H1 (cell line): Measurements from ENCODE around the gene B3GALT6. TPM values are rescaled to one million over a fixed set of nuclear protein-coding genes. Genes with fewer than 3 reads are reported as not detected.

Experiments used
- EGR1 ChIP-seq: IDR thresholded peaks from 2 replicates; pipeline ENCODE4 v1.6.1; 2011; ENCODE audit warnings: low read depth, low read length, borderline replicate concordance
- GABPA ChIP-seq: IDR thresholded peaks from 2 replicates; pipeline ENCODE4 v1.6.1; 2011; ENCODE audit warnings: mild to moderate bottlenecking, low read length, moderate library complexity, borderline replicate concordance; ENCODE audit not compliant: insufficient read depth
- JUND ChIP-seq: IDR thresholded peaks from 2 replicates; pipeline ENCODE4 v1.6.1; 2011; ENCODE audit warnings: mild to moderate bottlenecking, improper control_type of control experiment, low read length
- KDM5A ChIP-seq: fragments of 200-600 bp; IDR thresholded peaks from 2 replicates; pipeline ENCODE4 v1.7.1; 2012; ENCODE audit warnings: mild to moderate bottlenecking, low read length, inconsistent platforms, mixed read lengths
- POU5F1 ChIP-seq: IDR thresholded peaks from 2 replicates; pipeline ENCODE4 v1.6.1; 2011; ENCODE audit warnings: low read depth, mild to moderate bottlenecking, low read length, moderate library complexity
- RAD21 ChIP-seq, 2 experiments: IDR thresholded peaks in 1 of 2; conservative IDR thresholded peaks in 1 of 2; 2 replicates each; pipeline ENCODE4 v1.6.1; 2011; ENCODE audit warnings: low read depth in 2 of 2, low read length in 2 of 2, improper control_type of control experiment in 1 of 2, inconsistent platforms in 1 of 2, mild to moderate bottlenecking in 1 of 2, moderate library complexity in 1 of 2
- SIRT6 ChIP-seq: IDR thresholded peaks from one replicate; pipeline ENCODE4 v1.7.1; 2012; ENCODE audit warnings: low read length, inconsistent platforms
- TAF7 ChIP-seq: optimal IDR thresholded peaks from 2 replicates; pipeline ENCODE3; 2011; ENCODE audit warnings: low read depth, mild to moderate bottlenecking, inconsistent platforms, low read length, moderate library complexity, borderline replicate concordance
- polyA plus RNA-seq, 7 experiments: library from polyadenylated mRNA; depleted of rRNA in 3 of 7; stranded (reverse) in 5 of 7; unstranded in 2 of 7; fragments of >200 nt in 5 of 7; fragments of 200-250 nt in 2 of 7; gene quantifications; 1 replicate in 5 of 7; 2 replicates in 1 of 7; 4 replicates in 1 of 7; pipeline versions ENCODE4 v1.2.1 to v1.2.3, GENCODE V29; 2011 to 2013; ENCODE audit warnings: missing spikeins in 2 of 7, mixed read lengths in 2 of 7
- total RNA-seq: library from RNA; stranded (reverse); fragmentation: NEBNext Ultra II Directional; extraction: Animal tissue kit (Norgen Biotek cat#: 25700); gene quantifications from 2 replicates; pipeline ENCODE4 v1.2.1, GENCODE V29; 2021
- TF ChIP-seq, protein P1 (sequence below), 3 experiments: IDR thresholded peaks; 1 replicate in 2 of 3; 2 replicates in 1 of 3; pipeline versions ENCODE4 v1.5.1 to v1.6.1; 2011; ENCODE audit warnings: low read length in 3 of 3, mild to moderate bottlenecking in 3 of 3, inconsistent platforms in 2 of 3, low read depth in 1 of 3, moderate library complexity in 1 of 3; ENCODE audit not compliant: insufficient read depth in 1 of 3; ENCODE audit errors: control extremely low read depth in 1 of 3

B3GALT6 gene
- total and polyA plus RNA-seq, 2 of the 8 experiments (the other 6 are each of a cell fraction or from before 2014, with no cell fraction given): 18.4 to 20.4 TPM

DNA sequence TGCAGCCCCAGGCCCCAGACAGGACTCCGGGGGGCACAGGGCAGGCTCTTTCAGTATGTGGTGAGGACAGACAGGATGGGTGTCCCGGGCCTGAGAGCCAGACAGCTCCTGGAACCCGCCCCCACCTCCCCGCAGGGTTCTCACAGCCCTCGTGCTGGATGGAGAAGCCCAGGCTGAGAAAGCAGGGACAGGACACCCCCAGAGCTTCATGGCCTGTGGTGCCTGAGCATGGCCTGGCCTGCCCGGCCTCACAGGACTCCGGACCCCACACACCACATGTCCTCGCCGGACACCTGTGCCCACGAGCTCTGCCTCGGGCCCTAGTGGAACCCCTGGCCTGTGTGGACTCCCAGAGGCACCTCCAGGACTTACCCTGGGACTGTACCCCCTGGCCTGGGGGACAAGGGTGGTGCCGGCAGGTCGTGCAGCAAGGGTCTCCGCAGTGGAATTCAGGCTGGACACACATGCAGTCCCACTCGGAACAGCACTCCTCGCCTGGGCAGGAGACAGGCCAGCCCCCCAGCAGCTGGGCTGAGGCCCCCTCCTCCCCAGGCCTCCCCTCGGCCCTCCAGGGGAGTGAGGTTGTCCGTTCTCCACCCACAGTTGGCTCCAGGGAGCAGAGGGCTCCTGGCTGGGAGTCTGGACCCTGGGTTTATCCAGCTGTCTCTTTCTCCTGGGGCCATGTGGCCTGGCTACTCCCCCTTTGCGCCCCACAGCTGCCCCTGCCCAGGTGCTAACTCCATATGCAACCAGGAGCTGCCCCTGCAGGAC lies 26.9 kb upstream of the B3GALT6 start (continued):
- TF ChIP-seq KDM5A (no peak), SIRT6 (no peak), JUND (no peak), TAF7 (no peak), GABPA (no peak), POU5F1 (no peak), RAD21 (IDR thresholded peaks at IDR 0.05 in 1 of 2, conservative IDR thresholded peaks at IDR 0.05 in 1 of 2; ENCODE audit: low read depth in 2 of 2, low read length in 2 of 2) (no peak), EGR1 (no peak)
- TF ChIP-seq, protein P1, sequence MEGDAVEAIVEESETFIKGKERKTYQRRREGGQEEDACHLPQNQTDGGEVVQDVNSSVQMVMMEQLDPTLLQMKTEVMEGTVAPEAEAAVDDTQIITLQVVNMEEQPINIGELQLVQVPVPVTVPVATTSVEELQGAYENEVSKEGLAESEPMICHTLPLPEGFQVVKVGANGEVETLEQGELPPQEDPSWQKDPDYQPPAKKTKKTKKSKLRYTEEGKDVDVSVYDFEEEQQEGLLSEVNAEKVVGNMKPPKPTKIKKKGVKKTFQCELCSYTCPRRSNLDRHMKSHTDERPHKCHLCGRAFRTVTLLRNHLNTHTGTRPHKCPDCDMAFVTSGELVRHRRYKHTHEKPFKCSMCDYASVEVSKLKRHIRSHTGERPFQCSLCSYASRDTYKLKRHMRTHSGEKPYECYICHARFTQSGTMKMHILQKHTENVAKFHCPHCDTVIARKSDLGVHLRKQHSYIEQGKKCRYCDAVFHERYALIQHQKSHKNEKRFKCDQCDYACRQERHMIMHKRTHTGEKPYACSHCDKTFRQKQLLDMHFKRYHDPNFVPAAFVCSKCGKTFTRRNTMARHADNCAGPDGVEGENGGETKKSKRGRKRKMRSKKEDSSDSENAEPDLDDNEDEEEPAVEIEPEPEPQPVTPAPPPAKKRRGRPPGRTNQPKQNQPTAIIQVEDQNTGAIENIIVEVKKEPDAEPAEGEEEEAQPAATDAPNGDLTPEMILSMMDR (IDR thresholded peaks at IDR 0.05; ENCODE audit: control extremely low read depth in 1 of 3, insufficient read depth in 1 of 3, low read depth in 1 of 3, low read length in 3 of 3): no peak
- TF ChIP-seq, all 59 proteins: peak for 0
